Measurements from ENCODE around the gene CHRNE. TPM values are rescaled to one million over a fixed set of nuclear protein-coding genes. Genes with fewer than 3 reads are reported as not detected.
A peak's percentile ranks its signal among the peaks of the same experiment; 100 is the strongest.

CHRNE gene
- total RNA-seq, result 0.25 and 0.35 TPM in 2 replicates

DNA sequence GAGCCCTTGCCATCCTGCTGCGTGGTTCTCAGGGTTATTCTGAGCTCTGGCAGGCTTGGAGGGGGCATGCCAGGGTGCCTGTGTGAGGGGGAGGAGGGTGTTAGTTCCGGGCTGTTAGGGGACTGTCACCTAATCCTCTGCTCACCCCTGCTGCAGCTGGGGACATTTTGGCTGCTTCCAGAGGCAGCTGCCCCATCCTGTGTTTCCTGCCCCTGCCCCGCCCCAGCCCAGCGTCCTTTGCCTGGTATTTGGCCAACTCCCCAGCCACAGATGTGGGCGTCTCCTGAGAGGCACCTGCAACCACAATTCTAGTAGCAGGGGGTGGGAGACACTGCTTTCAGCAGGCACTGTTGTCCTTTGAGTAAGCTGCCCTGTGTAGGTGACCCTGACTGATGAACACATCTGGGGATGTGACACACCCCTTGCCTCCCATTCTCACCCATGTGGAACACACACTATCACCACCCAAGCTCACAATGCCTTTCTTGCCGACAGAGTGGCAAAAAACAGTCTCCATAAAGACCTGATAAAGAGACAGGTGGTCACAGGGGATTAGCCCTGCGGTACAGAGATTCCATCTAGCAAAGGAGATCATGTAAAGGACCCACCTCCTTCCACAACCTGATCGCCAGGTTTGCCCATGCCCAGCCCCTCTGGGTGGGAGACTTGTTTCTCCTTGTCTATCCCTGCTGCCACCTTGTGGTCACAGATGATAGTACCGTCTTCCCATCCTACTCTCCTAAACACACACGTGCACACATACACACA lies at the start of gene CHRNE:
CHRNE (minus strand) TSS at position 48 of the 768 bp plus-strand sequence; CDS start at position 13, 35 bp downstream.
- DNase-seq (ENCODE audit: low read depth), result peak; percentile 81

DNA sequence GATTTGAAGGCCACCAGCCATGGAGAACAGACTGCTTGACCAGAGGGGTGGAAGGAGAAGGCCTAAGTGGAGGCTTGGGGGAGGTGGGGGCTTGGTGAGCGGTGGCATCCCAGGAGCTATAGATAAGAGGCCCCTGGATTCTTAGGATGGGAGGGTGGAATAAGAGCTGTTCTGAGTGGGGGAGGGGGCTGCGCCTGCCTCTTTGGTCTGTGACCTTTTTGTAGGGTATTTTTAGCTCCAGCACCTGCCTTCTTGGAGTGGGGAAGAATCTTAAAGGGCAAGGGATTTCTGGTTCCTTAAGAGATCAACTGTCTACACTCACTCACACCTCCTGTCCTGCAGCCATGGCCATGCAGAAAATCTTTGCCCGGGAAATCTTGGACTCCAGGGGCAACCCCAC lies 48.6 kb upstream of the CHRNE start:
- DNase-seq (ENCODE audit: low read depth), result no peak

DNA sequence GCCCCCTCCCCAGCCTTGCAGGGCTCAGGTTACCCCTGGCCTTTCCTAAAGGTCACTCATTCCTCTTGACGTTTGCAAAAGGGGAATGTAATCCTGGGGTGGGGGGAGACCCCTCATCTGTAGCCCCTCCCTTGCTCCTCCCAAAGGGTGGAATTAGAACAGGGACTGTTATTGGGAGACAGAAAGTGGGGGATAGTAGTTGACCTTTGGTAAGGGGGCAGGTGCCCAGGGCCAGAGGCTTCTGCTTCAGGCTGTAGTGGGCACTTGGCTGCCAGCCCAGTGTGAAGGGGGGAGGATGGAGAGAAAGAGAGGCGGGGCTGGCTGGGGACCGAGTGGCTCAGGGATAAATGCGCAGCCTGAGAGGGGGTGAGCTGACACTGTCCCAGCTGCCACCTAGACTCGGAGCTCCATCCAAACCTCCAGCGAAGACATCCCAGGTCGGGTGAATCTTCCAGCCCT lies 47.9 kb upstream of the CHRNE start, which contains the start of gene ENO3:
ENO3 (plus strand) TSS at position 374 of the 459 bp plus-strand sequence. CDS start 711 bp downstream, outside the sequence.
- no peak for DNase-seq (ENCODE audit: low read depth)

DNA sequence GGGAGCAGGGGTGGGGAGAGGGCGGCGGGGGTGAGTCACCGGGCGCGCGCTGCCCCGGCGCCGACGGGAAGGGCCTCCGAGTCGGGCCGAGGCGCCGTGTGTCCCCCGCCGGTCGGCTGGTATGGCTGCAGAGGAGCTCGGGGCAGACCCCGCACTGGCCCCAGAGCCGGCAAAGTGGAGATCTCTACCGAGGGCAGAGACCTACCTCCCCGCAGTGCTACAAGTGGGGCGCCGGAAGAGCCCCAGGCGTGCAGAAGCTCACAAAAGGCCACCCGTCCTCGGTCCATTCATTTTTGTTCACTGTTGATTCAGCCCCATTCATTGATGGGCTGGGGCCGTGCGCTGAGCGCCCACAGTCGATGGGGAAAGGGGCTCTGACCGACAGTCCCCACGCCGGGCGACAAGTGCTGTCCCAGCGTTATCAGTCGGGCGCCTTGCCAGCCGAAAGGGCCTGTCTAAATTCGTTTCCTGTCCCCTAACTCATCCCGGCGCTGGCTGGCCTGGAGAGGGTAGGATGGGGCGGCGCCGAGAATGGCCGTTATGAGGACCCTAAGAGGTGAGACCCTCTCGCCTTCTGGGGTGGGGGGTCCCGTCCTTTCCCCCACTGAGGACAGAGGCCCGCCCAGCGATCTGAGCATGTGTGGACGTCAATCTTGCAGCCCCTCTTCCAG lies 47.3 kb upstream of the CHRNE start:
- DNase-seq (ENCODE audit: low read depth), result no peak

DNA sequence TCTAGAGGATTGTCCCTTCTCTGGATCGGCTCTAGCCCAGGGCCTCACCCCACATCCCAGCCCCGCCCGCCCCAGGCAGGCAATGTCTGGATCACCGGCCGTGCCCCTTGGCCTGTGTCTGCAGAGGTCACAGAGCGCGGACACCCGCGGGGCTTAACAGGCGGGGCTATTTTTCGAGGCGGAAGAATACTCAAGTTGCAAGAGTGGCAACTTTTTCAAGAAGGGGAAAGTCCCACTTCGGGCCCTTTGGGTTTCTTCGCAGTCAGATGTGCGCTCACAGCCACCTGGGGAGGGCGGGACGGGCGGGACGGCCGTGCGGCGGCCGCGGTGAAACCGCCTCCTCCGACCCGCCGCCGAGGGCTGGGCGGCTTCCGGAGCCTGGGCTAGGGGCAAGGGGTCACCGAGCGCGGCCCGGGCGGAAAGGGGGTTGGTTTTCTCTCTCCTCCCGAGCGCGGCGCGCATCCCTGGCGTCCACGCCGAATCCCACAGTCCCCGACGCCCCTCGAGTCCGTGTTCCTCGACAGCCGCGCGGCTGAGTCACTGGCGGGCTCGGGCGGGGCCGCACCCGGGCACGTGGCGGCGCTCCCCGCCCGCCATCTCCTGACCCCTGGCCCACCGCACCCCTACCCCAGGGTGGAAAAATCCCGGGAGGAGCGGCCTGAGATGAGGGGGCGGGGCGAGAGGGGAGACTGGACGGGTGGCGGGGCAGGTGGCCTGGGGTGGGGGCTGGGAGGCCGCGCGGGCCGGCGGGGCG lies 46.6 kb upstream of the CHRNE start:
- peak; percentile 62 for DNase-seq (ENCODE audit: low read depth)

DNA sequence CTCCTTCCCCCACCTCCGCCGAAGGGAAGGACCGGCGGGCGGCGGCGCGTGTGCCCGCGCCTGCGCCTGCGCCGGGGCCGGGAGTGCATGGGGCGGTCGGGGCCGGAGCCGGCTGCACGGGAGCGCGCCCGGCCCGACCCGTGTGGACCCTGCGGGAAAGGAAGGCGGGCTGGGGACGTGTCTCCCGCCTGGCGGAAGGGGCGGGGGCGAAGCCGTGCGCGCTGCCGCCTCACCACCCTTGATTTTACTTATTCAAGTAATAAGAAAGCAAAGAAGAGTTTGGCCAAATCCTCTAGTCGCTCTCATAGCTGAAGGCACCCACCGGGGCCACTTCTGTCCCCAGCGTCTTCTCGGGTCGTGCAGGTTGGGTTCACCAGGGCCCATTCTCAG lies 46.0 kb upstream of the CHRNE start:
- peak; percentile 57 for DNase-seq (ENCODE audit: low read depth)

DNA sequence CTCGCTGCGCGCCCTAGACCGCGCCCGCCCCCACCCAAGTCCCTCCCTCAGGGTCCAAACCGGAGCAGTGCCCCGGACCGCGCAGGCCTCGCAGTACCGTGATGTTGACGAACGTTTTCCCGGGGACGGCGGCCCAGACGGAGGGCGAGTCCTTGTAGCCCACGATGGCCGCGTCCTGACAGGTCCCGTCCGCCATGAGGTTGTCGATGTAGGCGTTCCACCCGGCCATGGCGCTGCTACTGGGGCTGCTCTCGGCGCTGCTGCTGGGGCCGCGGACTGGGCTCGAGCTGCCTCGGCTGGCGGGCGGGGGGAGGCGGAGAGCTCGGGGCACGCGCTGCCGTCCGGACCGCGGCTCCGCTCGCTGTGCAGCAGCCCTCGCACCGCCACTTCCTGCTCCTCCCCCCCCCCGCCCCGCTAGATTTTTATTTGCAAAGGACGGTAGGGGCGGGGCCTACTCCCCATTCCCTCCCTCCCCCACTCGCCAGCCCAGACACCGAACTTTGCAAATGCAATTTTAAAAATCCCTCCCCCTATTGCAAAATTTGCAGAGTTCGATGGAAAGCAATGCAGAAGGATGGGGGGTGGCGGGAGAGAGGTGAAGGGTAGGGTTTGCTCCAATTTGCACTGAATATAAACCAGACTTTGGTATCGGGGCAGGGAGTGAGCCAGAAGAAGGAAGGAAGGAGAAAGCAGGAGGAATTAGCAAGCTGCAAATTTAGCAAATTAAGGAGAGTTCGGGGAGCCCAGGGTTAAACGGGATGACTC lies 45.5 kb upstream of the CHRNE start, which contains the start of gene PFN1:
PFN1 (minus strand) TSS at position 365 of the 765 bp plus-strand sequence; CDS start at position 229, 136 bp downstream.
- DNase-seq (ENCODE audit: low read depth), result peak; percentile 76

DNA sequence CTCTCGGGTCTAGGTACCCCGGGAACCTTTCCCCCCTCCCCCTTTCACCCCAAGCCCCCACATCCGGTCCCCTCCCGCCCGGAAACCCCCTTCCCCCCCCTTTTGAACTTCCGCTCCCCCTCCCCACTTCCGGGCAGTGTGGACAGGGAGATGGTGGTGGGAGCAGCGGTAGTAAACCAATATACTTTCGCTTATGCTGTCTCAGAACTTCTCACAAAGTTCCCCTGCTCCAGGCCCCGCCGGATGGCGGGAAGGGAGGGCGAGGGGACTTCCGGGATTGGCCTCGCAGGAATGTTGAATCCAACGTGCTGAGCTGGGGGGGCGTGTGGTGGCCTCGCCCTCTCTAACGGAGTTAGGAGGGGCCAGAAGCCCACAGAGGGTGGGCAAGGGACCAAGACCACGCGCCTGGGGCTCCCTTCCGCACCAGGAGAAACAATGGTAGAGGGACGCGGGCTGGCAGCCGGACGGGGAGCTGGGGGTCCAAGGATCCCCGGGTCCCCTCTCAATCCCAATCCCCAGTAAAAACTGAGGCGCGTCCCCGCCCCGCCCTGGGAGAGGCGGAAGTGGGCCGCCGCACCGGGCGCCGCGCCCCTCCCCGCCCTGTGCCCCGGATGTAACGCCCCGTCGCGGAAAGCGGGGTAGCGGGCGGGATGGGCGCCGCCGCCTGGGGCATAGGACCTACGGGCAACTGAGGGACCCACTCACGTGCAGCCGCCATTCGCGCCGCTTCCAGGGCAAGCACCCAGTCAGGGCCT lies 44.7 kb upstream of the CHRNE start:
- no peak for DNase-seq (ENCODE audit: low read depth)

DNA sequence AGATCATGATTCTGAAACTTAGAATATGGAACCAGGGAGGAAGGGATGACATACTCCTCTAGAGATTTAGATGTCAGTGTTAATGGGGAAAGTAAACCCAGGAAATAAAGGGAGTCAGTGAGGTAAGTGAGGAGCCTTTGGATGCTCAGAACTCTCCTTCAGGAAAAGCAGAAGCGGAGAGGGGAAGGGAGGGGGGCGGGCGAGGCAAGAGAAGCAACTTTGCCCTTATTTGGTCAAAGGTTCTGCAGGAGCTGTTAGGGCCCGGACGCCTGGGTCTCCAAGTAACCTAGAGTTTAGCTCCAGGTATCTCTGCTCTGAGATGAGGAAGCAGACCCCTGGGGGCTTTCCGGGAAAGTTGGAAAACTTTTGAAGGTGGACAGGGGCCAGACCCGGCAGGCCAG lies 44.1 kb upstream of the CHRNE start:
- no peak for DNase-seq (ENCODE audit: low read depth)

DNA sequence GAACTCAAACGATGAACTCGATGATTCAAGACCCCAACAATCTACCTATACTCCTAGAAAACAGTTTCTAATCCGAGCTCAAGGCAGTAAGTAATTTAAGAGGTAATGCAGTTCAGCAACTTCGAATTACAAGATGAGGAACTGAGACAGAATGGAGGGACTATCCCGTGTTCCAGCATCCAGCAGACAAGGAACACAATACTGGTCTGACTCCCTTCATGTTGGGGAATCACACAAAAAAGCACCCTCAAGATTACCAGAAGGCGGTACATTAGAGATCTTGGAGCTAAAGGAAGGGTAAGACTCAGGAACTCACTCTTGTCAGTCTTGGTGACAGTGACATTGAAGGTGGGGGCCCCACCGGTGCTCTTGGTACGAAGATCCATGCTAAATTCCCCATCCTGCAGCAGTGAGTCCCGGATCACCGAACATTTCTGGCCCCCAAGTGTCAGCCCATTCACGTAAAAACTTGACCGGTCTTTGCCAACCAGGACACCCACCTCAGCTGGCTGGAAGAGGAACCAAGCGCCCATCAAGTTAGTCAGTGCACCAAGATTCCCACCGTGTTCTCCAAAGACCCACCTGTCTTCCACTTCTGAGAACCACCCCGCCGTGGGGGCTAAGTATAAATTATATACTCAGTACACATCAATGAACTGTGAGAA lies 43.5 kb upstream of the CHRNE start:
- no peak for DNase-seq (ENCODE audit: low read depth)

DNA sequence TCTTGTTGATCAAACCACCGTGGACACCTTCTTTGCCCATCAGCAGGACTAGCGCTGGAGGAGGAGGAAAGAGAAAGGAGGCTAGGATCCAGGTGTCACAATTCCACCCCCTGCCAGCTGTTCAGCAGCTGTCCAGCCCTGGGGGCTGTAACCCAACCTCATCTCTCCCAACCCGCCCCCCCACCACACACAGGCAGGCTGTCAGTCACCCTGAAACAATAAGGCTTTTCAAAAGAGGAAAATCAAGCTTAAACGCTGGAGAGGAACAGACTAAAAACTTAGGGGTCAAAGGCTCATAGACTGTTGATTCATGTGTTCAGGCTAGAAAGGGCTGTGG lies 43.0 kb upstream of the CHRNE start:
- DNase-seq (ENCODE audit: low read depth), result no peak

DNA sequence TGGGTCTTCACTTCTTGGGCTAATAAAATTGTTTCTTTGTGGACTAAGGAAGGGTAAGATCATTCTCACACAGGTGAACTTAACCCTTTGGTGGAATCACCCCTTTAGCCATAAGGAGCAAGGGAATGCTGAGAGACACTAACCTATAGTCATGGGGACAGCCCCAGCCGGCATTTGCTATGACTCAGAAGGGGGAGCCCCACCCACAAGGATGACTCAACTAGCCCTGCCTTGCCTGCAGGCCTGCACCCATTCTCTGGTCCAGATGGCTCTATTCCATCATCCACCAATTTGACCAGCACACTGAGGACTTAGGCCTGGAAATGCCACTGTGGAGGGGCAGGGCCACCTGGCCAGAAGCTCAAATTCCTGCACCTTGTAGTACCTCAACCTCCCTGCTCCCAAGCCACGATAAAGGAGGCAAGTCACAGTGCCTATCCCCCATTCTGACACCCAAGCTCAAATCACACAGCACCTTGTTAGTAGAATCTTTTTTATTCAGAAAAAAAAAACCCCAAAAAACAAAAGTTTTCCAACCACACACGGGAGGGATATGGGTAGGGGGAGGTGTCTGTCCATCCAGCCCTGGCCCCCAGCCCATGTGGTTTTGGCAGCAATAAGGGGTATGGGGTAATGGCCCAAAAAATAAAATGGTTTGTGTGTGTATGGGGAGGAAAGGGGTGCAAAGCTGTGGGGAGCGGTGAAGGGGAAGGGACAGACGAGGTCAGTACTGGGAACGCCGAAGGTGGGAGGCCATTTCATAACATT lies 42.5 kb upstream of the CHRNE start:
- DNase-seq (ENCODE audit: low read depth), result peak; percentile 79

DNA sequence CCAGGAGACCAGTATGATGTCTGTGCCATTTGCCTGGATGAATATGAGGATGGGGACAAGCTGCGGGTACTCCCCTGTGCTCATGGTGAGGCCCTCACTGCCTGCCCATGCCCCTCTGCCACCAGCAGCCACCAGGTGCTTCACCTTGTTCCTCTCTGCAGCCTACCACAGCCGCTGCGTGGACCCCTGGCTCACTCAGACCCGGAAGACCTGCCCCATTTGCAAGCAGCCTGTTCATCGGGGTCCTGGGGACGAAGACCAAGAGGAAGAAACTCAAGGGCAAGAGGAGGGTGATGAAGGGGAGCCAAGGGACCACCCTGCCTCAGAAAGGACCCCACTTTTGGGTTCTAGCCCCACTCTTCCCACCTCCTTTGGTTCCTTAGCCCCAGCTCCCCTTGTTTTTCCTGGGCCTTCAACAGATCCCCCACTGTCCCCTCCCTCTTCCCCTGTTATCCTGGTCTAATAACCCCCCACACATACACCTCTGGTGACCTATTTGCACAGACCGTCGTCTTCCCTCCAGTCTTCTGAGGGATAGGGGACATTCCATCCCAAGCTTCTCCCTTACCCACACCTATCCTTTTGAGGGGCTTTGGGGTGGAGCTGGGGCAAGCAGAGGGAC lies 41.8 kb upstream of the CHRNE start:
- DNase-seq (ENCODE audit: low read depth), result no peak

DNA sequence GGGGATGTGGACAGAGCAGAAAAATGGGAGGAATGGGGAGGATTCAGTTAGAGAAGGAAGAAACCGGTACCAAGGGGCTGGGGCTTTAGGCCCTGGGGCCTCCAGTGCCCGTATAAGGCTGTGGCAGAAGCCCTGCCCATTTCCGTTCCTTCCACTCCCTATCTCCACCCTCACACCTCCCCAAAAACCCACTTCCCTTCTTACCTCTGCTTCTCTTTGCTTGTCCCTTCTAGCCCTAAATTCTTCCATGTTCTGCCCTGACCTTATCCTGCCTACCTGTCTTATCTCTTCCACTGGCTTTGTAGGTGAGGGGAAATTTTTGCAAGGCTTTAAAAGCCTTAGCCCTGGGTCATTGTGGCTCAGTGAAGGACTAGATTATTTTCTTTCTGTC lies 41.3 kb upstream of the CHRNE start:
- DNase-seq (ENCODE audit: low read depth), result no peak

DNA sequence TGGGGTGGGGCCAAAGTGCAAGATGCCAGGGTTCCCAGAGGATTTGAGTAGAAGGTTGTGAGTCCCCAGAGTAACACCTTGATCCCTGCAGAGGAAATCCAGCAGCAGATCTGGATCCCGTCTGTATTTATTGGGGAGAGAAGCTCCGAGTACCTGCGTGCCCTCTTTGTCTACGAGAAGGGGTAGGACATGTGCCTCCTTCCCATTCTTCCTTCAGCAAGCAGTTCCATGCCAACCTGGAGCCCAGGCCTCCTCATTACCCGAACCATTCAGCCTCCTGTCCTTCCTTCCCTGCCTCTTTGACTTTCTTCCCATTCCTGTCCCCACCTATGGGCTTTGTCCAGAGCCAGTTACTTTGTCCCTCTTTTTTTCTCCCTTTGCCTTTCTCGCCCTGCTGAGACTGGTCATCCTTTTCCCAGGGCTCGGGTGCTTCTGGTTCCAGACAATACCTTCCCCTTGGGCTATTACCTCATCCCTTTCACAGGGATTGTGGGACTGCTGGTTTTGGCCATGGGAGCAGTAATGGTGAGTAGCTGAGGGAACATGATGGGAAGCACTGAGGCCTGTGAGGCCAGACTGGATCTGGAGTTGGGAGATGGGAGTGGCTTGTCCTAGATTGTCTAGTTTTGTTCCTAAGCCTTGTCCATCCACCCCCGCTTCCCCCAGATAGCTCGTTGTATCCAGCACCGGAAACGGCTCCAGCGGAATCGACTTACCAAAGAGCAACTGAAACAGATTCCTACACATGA lies 40.0 kb upstream of the CHRNE start:
- DNase-seq (ENCODE audit: low read depth), result no peak

DNA sequence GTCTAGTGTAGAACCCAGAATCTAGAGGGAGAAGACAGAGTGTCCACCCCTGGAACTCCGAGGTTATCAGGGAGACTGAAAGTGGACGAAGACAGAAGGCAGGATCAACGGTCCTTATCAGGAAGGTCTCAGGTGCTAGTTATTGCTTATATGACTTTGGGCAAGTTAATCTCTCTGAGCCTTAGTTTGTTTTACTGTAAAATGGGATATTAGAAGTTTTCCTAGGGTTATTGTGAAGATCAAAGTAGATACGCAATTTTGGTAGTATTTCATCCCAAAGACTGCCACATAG lies 38.4 kb upstream of the CHRNE start:
- DNase-seq (ENCODE audit: low read depth), result no peak

DNA sequence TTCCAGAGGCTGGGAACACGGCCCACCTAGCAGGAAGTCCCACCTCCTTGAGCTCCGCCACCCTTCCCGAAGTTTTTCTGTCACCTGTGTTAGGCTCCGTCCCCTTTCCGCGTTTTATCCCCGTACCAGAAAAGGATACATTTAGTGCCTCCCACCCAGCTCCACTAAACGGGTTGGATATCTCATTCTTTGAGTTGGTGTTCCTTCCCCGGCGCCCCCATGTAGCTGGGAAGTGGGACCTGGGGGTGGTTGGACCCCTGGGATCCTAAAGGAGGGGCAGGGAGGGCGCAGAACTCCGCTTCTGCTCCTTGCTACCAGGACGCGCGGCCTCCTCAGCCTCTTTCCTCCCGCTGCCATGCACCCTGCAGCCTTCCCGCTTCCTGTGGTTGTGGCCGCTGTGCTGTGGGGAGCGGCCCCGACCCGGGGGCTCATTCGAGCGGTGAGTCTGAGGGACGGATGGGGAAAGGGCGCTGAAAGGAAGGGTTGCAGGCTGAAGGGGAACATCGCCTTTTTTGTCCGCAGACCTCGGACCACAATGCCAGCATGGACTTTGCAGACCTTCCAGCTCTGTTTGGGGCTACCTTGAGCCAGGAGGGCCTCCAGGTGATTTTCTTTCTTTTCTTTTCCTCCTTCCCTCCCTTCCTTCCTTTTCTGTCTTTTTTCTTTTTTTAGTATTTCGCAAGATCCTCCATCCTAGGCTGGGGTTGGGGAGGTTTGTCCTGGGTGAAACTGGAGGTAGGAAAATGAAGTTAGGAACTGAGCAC lies 37.8 kb upstream of the CHRNE start:
- no peak for DNase-seq (ENCODE audit: low read depth)

Data from renal cortical epithelial cell (primary cell).